HG03469 (cell line): ENCODE data around the gene SLC22A23.

Experiments
- ATAC-seq: cut with Tn5 transposase; IDR thresholded peaks from one replicate; pipeline ENCODE4 v1.9.1; 2021; ENCODE audit warnings: mild to moderate bottlenecking, moderate library complexity, moderate number of reproducible peaks; ENCODE audit not compliant: unreplicated experiment

Gene SLC22A23

GRCh38 chr6:3231247-3232016, 225.4 kb downstream of the SLC22A23 start:
- ATAC-seq: no peak

DNA sequence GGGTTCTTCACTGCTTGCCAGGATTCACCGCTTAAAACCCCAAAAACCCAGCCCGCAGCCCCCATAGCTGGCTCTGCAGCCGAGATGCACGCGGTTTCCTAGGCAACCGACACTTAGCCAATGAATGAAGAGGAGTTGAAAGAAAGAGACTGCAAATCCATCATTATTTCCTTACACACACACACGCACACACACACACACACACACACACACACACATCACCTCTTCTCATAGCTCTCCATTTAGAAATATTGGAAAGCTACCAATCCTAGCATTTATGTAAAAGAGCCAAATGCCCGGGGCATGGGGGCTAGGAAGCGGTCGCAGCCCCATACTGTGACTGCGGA, 226.0 kb downstream of the SLC22A23 start:
- no peak for ATAC-seq

DNA sequence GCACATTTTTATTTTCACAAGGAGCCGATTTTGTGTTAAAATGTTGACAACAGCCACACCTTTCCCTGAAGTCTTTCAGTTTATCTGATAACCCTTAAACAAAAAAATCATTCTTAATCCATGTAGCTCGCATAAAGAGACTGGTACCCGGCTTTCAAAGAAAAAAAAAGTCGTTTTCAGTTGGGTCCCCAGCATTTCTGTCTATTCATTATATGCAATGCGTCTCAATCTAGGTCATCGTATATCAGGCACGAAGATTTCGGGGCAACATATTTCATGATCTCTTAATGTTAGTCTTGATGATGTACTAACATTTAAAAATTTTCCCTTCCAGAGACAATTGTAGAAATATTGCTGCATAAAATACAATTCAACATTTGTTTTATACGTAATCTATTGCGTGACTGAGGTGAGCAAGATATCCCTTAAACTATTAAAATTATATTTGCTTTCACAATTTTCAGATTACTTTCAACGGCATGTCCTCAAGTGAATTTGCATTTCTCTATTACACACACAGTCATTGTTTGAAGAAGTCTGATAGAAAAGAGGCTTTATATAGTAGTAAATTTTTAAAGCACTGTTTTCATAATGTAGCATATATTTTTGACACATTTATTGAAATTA, 226.5 kb downstream of the SLC22A23 start:
- ATAC-seq: no peak

DNA sequence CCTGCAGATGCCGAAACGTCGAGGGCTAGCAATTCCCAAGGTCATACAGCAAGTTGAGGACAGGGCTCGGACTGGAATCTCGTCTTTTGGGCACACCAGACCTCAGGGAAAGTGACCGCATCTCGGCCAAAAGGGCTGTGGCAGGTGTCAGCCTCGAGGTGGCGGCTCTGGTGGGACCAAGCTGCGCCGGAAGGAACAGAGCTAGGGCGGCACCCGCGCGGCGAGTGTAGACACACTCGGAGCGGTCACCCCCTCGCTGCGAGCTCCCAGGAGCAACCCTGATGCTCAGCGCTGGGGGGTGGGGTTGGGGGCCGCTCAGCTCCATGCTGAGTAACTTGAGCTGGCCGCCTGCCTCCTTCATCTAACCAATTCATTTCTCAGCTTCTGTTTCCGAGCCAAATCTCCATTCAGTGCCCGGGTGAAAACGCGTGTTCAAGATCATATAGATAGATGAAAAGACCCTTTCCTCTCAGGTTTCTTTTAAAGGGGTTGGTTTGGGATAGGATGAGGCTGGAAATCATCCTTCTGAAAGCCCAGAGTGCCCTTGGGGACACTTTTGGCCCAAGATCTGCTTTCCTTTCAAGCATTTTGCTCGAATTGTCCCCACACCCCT, 227.2 kb downstream of the SLC22A23 start:
- no peak for ATAC-seq

DNA sequence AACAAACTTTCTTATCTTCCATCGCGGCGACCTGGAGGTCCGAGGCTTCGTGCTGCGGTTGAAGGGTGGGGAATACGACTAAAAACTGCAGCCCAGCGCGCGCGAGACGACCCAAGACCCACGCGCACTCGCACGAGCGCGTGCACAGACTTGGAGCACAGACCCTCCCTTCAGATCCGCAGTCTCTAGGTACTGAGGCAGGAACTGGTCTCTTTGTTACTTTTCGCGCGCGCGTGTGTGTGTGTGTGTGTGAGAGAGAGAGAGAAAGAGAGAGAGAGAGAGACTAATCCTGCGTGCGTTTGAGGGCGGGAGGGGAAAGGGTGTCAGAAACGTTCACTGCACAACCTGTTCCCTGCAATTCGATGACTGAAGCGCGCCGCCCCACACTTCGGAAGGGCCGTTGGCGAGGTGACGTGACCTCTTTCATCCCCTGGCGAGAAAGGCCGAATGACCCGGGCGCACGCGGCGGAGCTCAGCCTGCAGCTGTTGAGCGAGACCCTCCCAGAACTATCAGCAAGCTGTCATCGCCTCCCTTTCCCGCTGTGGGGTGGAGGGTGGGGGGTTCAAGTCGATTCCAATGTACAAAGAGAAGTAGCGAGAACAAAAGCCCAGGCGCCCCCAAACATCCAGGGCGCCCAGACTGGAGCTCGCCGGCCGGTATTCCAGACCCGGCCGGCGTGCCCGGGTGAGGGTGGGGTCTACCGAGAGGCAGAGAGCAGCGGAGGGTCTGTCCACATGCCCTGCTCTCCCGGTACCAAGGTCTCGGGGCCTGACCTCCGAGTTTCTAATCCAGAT, 227.9 kb downstream of the SLC22A23 start:
- no peak for ATAC-seq

- no peak for ATAC-seq
Observed at GRCh38 chr6:3228046-3228671, 228.7 kb downstream of the SLC22A23 start.

DNA sequence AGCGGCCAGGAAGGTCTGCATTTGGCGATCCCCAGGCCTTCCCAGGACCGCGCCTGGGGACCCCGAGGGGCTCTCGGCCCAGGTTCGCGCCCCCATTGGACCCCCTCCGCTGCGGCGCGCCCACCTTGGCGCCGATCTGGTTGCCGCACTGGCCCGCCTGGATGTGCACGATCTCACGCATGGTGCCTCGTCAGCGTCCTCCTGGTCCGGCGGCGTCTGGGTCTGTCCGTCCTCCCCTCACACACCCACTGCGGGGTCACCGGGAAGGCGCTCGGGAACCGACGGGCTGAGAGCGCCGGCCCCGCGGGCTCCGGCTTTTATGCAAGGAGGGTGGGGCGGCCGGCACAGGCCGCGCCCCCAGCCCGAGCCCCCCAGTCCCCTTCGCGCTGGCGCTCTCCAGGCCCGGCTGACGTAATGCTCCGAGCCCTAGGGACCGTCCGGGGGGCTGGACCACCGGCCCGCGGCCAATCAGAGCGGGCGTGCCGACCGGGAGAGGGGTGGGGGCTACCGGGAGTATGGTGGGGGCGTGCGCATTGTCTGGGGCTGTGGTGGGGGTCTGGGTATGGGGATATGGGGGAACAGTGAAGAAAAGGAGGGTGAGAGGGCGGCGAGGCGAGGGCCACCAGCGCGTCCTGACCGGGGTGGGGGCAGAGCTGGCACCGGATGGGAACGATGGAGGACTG, 229.3 kb downstream of the SLC22A23 start, which contains the start of gene TUBB2B:
TSS of gene TUBB2B (minus strand) at position 291 of the 683 bp plus-strand sequence. CDS start at position 181, 110 bp downstream.
- no peak for ATAC-seq

DNA sequence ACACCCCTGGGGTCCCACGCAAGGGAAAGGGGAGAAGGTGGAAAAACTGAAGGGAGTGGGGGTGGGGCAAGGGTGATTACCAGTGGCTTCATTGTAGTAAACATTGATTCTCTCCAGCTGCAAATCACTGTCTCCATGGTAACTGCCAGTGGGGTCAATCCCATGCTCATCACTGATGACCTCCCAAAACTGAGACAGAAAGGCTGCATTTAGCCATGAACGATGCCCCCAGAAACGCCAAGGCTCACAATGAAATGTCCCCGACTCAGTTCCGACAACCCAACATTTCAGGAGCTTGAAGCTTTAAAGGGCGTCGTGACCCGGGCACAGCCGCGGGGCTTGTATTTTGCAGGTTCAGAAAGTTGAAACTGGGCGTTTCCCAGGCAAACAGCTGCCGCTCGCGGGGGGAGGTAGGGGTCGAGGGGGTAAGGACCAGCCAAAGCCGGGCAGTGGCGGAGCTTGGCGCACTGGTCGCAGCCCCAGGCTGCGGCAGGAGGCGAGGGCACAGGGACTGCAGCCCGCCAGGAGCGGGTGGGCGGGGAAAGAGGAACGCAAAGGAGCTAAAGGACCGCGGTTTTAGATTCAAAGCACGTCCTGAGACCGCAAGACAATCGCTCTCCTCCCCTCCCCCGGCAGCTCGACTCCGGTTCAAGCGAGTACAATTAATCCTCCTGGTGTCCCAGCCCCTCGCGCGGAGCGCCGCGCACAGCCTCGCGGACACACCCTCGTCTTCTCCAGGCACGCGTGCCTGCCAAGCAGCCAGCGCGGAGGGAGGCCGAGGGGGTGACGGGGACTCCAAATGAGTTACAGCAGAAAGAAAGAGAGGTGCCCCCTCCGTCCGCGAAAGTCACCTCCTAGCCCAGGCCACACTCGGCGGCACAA, 230.1 kb downstream of the SLC22A23 start:
- ATAC-seq: no peak

DNA sequence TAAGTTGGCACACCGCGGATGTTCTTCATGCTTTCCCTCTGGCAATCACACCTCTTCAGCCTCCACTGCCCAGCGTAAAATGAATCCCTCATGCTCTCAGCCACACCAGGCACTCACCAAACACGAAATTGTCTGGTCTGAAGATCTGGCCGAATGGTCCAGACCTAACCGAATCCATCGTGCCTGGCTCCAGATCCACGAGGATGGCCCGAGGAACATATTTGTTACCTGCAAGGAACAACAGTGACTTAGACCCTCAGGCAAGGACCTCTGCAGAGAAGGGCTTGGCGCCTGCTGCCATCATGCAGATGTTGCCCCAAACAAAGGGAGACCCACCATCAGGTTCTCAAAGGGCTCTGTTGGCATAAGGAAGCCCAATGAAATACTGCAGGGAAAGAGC, 230.8 kb downstream of the SLC22A23 start:
- no peak for ATAC-seq

DNA sequence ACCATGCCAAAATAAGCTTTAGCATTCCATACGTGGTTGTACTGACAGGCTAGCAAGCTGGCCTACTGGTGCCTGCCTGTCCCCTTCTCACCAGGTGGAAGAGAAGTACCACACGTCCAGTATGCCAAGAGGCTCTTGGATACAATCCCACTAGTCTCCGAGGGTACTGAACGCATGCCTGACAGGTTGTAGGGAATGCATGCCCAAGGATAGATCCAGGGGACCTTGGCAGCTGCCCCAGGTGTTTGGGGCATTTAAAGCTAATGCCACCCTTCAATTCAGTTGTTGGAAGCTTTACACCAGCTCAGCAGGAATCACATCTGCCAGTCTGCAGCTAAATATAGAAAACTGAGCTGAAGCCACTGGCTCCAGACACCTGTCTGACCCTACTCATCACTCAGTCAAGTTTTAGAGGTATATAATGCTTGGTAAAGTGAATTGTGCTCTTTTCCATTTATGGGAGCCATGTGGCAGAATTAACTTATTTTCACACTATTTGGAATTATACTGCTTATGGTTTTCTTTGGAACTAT, 234.3 kb downstream of the SLC22A23 start:
- no peak for ATAC-seq

DNA sequence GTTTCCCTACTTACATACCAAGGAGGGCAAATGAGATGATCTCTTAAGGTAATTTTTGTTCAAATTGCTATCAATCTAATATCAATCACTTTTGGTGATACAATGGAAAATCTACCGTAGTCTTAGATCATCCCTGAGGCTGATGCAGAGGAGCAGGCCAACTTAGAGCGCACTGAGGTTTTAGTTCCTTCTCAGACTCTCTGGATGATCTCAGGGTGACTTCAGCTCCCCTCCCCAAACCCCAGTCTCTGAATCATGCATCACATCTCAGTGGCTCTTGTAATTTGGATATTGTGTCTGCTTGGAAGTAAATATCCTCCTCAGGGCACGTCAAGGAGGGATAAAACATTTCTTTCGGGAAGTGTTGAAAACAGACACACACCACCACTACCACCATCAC, 235.3 kb downstream of the SLC22A23 start:
- no peak for ATAC-seq

GRCh38 chr6:3220366-3220765, 236.5 kb downstream of the SLC22A23 start:
- no peak for ATAC-seq
